ENCODE data around the gene FAM89B.

GRCh38 chr11:65595543-65596281 is 23.4 kb downstream of the FAM89B start, which contains the start of gene KCNK7:
- no peak for TF ChIP-seq CTCF (IDR thresholded peaks at IDR 0.05)
- no peak for TF ChIP-seq EZH2 (IDR thresholded peaks at IDR 0.05; ENCODE audit: borderline replicate concordance, insufficient read depth, low read depth, low read length, poor library complexity, severe bottlenecking)
